ENCODE measurements around the gene KCNH4. TPM values are rescaled to one million over a fixed set of nuclear protein-coding genes. Genes with fewer than 3 reads are reported as not detected.
A peak's percentile ranks its signal among the peaks of the same experiment; 100 is the strongest.
"Not testable (repeated sequence)": the region's sequence is repeated elsewhere in the genome, so short reads cannot be mapped to it uniquely, and the experiment has no call there.

KCNH4 gene
- total and polyA plus RNA-seq, 2 of the 13 experiments (the other 11 are each of a cell fraction or from before 2014, with no cell fraction given), result 0.01 to 0.09 TPM

GRCh38 chr17:42146911-42147607, 33.9 kb downstream of the KCNH4 start:
- Histone ChIP-seq H3K27ac (ENCODE audit: extremely low read length, insufficient read depth, low read length) (no peak overlapping the region), H3K27me3 (ENCODE audit: control insufficient read depth in 1 of 2, insufficient read depth in 2 of 2, low read length in 2 of 2) (no peaks in the 10 kb centered on the region), H3K4me2 (ENCODE audit: low read depth, low read length) (no peak overlapping the region), H3K79me2 (ENCODE audit: insufficient read depth, low read length) (peaks cover 66% of the 10 kb centered on the region), H3K9ac (ENCODE audit: insufficient read depth, low read depth, low read length) (no peak overlapping the region), H3K9me3 (ENCODE audit: low read length) (no peaks in the 10 kb centered on the region), H4K20me1 (ENCODE audit: insufficient read depth, low read length) (peaks cover 4% of the 10 kb centered on the region), H3K4me3 (replicated peaks in 1 of 3; ENCODE audit: insufficient read depth in 1 of 3, low read depth in 2 of 3, low read length in 3 of 3) (no peak overlapping the region), H3K4me1 (ENCODE audit: insufficient read depth, low read length) (peaks cover 37% of the 10 kb centered on the region), H2AFZ (ENCODE audit: low read length) (no peak overlapping the region), H3K36me3 (replicated peaks in 1 of 2; ENCODE audit: control insufficient read depth in 1 of 2, insufficient read depth in 2 of 2, low read length in 2 of 2) (peaks cover 17 to 42% of the 10 kb centered on the region in 2 experiments)
- intact Hi-C loops (cut with micrococcal nuclease; ENCODE audit: unreplicated experiment) (no loop called here), in situ Hi-C loops (cut with HindIII; ENCODE audit: extremely low pct_ligation_motif_present, low pct_unique_long_range_greater_than_20kb) (no loop called here)
- ChIA-PET CTCF (ENCODE audit: low intra/inter-chr PET ratio, low total read pairs) (no interaction called here), POLR2A (no interaction called here)
- 96% methylated on average over 13 of the region's 13 CpGs for WGBS (ENCODE audit: low lambda C conversion rate)
- no peak for DNase-seq (ENCODE audit: low spot score)
- no peak for FAIRE-seq
- ATAC-seq, result no peak
- BruUV-seq (replicated peaks), result no TSS peak
- TF ChIP-seq PAF1 (CRISPR knock-in tag; IDR thresholded peaks at IDR 0.05) (no peak), RBFOX2 (IDR thresholded peaks at IDR 0.05; ENCODE audit: low read depth, low read length) (0 out of 2 replicates have a peak, but pooled peaks have one; percentile 30)

DNA sequence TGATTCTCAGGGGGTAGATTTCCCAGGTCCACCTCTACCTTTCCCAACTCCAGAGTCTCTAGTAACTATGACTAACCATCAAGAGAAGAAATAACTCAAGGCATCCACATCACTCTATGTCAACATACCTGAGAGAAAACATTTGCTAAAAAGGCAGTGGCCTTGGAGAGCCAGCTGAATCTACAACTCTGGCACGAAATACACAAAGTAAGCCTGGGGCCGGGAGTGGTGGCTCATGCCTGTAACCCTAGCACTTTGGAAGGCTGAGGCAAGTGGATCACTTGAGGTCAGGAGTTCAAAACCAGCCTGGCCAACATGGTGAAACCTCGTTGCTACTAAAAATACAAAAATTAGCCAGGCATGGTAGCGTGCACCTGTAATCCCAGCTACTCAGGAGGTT, 37.8 kb downstream of the KCNH4 start:
- ATAC-seq (peak; percentile 70), DNase-seq (ENCODE audit: low spot score) (peak; percentile 82)
- H3K4me2 ChIP-seq (ENCODE audit: low read depth, low read length); FAIRE-seq; H3K4me3 ChIP-seq (replicated peaks in 1 of 3; ENCODE audit: insufficient read depth in 1 of 3, low read depth in 2 of 3, low read length in 3 of 3); H3K9me3 ChIP-seq (ENCODE audit: low read length); H4K20me1 ChIP-seq (ENCODE audit: insufficient read depth, low read length); in situ Hi-C loops (cut with HindIII; ENCODE audit: extremely low pct_ligation_motif_present, low pct_unique_long_range_greater_than_20kb); H2AFZ ChIP-seq (ENCODE audit: low read length); CTCF ChIA-PET (ENCODE audit: low intra/inter-chr PET ratio, low total read pairs); BruUV-seq (replicated peaks); intact Hi-C loops (cut with micrococcal nuclease; ENCODE audit: unreplicated experiment); H3K27me3 ChIP-seq (ENCODE audit: control insufficient read depth in 1 of 2, insufficient read depth in 2 of 2, low read length in 2 of 2); H3K9ac ChIP-seq (ENCODE audit: insufficient read depth, low read depth, low read length): not testable (repeated sequence)
- peaks cover 20 to 46% of the 10 kb centered on the region in 2 experiments for H3K36me3 ChIP-seq (replicated peaks in 1 of 2; ENCODE audit: control insufficient read depth in 1 of 2, insufficient read depth in 2 of 2, low read length in 2 of 2)
- peaks cover 22% of the 10 kb centered on the region for H3K4me1 ChIP-seq (ENCODE audit: insufficient read depth, low read length)
- H3K27ac ChIP-seq (ENCODE audit: extremely low read length, insufficient read depth, low read length), result peak overlapping the region; percentile 39
- POLR2A ChIA-PET, result interaction anchor here (1.9 to 2.3 kb wide), 2 partner anchors 10 to 22 kb away, joined by 9 read pairs; partner anchors contain the start of gene KAT2A
- peaks cover 63% of the 10 kb centered on the region for H3K79me2 ChIP-seq (ENCODE audit: insufficient read depth, low read length)
- 61% methylated on average over 4 of the region's 4 CpGs for WGBS (ENCODE audit: low lambda C conversion rate)
- 0 out of 4 replicates have a peak, but pooled peaks of 1 of the 2 experiments have one; percentile 24 for TF ChIP-seq NR2F1 (CRISPR knock-in tag; IDR thresholded peaks at IDR 0.05)
- TF ChIP-seq, protein P1, sequence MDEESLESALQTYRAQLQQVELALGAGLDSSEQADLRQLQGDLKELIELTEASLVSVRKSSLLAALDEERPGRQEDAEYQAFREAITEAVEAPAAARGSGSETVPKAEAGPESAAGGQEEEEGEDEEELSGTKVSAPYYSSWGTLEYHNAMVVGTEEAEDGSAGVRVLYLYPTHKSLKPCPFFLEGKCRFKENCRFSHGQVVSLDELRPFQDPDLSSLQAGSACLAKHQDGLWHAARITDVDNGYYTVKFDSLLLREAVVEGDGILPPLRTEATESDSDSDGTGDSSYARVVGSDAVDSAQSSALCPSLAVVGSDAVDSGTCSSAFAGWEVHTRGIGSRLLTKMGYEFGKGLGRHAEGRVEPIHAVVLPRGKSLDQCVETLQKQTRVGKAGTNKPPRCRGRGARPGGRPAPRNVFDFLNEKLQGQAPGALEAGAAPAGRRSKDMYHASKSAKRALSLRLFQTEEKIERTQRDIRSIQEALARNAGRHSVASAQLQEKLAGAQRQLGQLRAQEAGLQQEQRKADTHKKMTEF (CRISPR knock-in tag; IDR thresholded peaks at IDR 0.05), result peak; percentile 27; the same call in 1 of the 2 replicates
- TF ChIP-seq TEAD3 (CRISPR knock-in tag; optimal IDR thresholded peaks at IDR 0.05; ENCODE audit: borderline replicate concordance), result peak; percentile 62
- peak; percentile 93 for TF ChIP-seq TFAP4 (IDR thresholded peaks at IDR 0.05; ENCODE audit: borderline replicate concordance, low read depth)
- 0 out of 2 replicates have a peak, but pooled peaks have one; percentile 15 for TF ChIP-seq MED1 (CRISPR knock-in tag; IDR thresholded peaks at IDR 0.05)
- TF ChIP-seq ADNP (CRISPR knock-in tag; IDR thresholded peaks at IDR 0.05), result peak; percentile 33; the same call in 1 of the 2 replicates
- TF ChIP-seq, protein P2, sequence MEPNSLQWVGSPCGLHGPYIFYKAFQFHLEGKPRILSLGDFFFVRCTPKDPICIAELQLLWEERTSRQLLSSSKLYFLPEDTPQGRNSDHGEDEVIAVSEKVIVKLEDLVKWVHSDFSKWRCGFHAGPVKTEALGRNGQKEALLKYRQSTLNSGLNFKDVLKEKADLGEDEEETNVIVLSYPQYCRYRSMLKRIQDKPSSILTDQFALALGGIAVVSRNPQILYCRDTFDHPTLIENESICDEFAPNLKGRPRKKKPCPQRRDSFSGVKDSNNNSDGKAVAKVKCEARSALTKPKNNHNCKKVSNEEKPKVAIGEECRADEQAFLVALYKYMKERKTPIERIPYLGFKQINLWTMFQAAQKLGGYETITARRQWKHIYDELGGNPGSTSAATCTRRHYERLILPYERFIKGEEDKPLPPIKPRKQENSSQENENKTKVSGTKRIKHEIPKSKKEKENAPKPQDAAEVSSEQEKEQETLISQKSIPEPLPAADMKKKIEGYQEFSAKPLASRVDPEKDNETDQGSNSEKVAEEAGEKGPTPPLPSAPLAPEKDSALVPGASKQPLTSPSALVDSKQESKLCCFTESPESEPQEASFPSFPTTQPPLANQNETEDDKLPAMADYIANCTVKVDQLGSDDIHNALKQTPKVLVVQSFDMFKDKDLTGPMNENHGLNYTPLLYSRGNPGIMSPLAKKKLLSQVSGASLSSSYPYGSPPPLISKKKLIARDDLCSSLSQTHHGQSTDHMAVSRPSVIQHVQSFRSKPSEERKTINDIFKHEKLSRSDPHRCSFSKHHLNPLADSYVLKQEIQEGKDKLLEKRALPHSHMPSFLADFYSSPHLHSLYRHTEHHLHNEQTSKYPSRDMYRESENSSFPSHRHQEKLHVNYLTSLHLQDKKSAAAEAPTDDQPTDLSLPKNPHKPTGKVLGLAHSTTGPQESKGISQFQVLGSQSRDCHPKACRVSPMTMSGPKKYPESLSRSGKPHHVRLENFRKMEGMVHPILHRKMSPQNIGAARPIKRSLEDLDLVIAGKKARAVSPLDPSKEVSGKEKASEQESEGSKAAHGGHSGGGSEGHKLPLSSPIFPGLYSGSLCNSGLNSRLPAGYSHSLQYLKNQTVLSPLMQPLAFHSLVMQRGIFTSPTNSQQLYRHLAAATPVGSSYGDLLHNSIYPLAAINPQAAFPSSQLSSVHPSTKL (CRISPR knock-in tag; IDR thresholded peaks at IDR 0.05), result peak; percentile 52
- TF ChIP-seq RARA (CRISPR knock-in tag; IDR thresholded peaks at IDR 0.05), result peak; percentile 58
- peak; percentile 47 for TF ChIP-seq HNF4A (CRISPR knock-in tag; IDR thresholded peaks at IDR 0.05)
- TF ChIP-seq FOXA3 (CRISPR knock-in tag; IDR thresholded peaks at IDR 0.05), result peak; percentile 43; the same call in 1 of the 2 replicates

Measured in HepG2 (cell line).